Measurements from ENCODE around the gene COL8A1. TPM values are rescaled to one million over a fixed set of nuclear protein-coding genes. Genes with fewer than 3 reads are reported as not detected.

COL8A1 gene
- total and polyA plus RNA-seq, 8 donors: 0.24 to 10.1 (median 0.59) TPM

GRCh38 chr3:99823723-99824711 lies 185.6 kb downstream of the COL8A1 start:
- FAIRE-seq (no peak), ATAC-seq (peak; percentile 57 to 72 (median 68)), DNase-seq (no peak)
- TF ChIP-seq CTCF (IDR thresholded peaks at IDR 0.05): no peak
- WGBS, 2 donors: 63 to 66% methylated on average over 14 of the region's 14 CpGs
- H3K9me3 ChIP-seq: no peaks in the 10 kb centered on the region
- no peaks in the 10 kb centered on the region for H3K4me1 ChIP-seq
- no peaks in the 10 kb centered on the region for H3K27me3 ChIP-seq
- peak overlapping the region in 2 of 4 donors; percentile 27 to 34 for H3K27ac ChIP-seq
- no peak overlapping the region for H3K4me3 ChIP-seq
- H3K36me3 ChIP-seq: no peaks in the 10 kb centered on the region
- intact Hi-C loops (cut with DNase I): no loop called here

- Histone ChIP-seq H3K9me3 (no peaks in the 10 kb centered on the region), H3K4me1 (no peaks in the 10 kb centered on the region), H3K27ac (no peak overlapping the region), H3K4me3 (no peak overlapping the region), H3K27me3 (no peaks in the 10 kb centered on the region), H3K36me3 (no peaks in the 10 kb centered on the region)
- TF ChIP-seq CTCF (IDR thresholded peaks at IDR 0.05): no peak
- intact Hi-C loops (cut with DNase I): no loop called here
- WGBS, 2 donors: 54 to 62% methylated on average over 3 of the region's 3 CpGs
- FAIRE-seq: no peak
- peak in 3 of 4 donors; percentile 39 to 55 (median 40) for ATAC-seq
- DNase-seq: no peak
Measured at GRCh38 chr3:99825004-99825640, 186.7 kb downstream of the COL8A1 start.

- DNase-seq (no peak), ATAC-seq (no peak), FAIRE-seq (no peak)
- Histone ChIP-seq H3K36me3 (no peaks in the 10 kb centered on the region), H3K9me3 (no peaks in the 10 kb centered on the region), H3K27me3 (no peaks in the 10 kb centered on the region), H3K4me3 (no peak overlapping the region), H3K4me1 (peaks cover 3 to 7% (median 3%) of the 10 kb centered on the region in 3 donors), H3K27ac (no peak overlapping the region)
- intact Hi-C loops (cut with DNase I): loop anchor here in 2 of 3 donors (10.0 kb wide), 2 partner anchors 235 to 425 kb away; no protein-coding TSS in a partner anchor
- 87 to 88% methylated on average over 3 of the region's 3 CpGs for WGBS, 2 donors
- TF ChIP-seq CTCF (IDR thresholded peaks at IDR 0.05): no peak
Measured at GRCh38 chr3:99829844-99830243, 191.4 kb downstream of the COL8A1 start.

GRCh38 chr3:99833617-99834205 lies 195.3 kb downstream of the COL8A1 start:
- DNase-seq (no peak), ATAC-seq (peak in 2 of 4 donors; percentile 20 to 25), FAIRE-seq (no peak)
- Histone ChIP-seq H3K27me3 (no peaks in the 10 kb centered on the region), H3K4me1 (peaks cover 3 to 7% (median 3%) of the 10 kb centered on the region in 3 donors), H3K9me3 (no peaks in the 10 kb centered on the region), H3K36me3 (no peaks in the 10 kb centered on the region), H3K27ac (peak overlapping the region in 2 of 4 donors; percentile 2 to 4), H3K4me3 (no peak overlapping the region)
- intact Hi-C loops (cut with DNase I): loop anchor here in 2 of 3 donors (10.0 kb wide), 2 partner anchors 231 to 421 kb away; no protein-coding TSS in a partner anchor
- no peak for TF ChIP-seq CTCF (IDR thresholded peaks at IDR 0.05)
- WGBS, 2 donors: 37 to 39% methylated on average over 4 of the region's 4 CpGs
